GM23338 (cell line): Measurements from ENCODE around the gene CADPS.

ENCODE experiments used
- CREB1 ChIP-seq: fragments of 250-450 bp; sonication (Bioruptor Pico); IDR thresholded peaks from 2 replicates; pipeline ENCODE4 v1.5.0; 2020; ENCODE audit warnings: low read depth, mild to moderate bottlenecking, moderate library complexity
- CTCF ChIP-seq, 2 experiments: fragments of 200-600 bp in 1 of 2; sonication (generic) in 1 of 2; conservative IDR thresholded peaks; 2 replicates each; pipeline versions ENCODE4 v1.5.1 to v1.6.1; 2016 to 2017; ENCODE audit warnings: antibody characterized with exemption in 2 of 2, low read depth in 2 of 2, mild to moderate bottlenecking in 2 of 2, moderate library complexity in 1 of 2
- ETS1 ChIP-seq: IDR thresholded peaks from 2 replicates; pipeline ENCODE4 v1.6.1; 2016; ENCODE audit warnings: antibody characterized with exemption
- EZH2 ChIP-seq: fragments of 200-600 bp; sonication (generic); IDR thresholded peaks from one replicate; pipeline ENCODE4 v1.8.0; 2017; ENCODE audit warnings: antibody characterized with exemption, mild to moderate bottlenecking, low read depth; ENCODE audit not compliant: unreplicated experiment
- EZH2phosphoT487 ChIP-seq: fragments of 200-600 bp; sonication (generic); IDR thresholded peaks from one replicate; pipeline ENCODE4 v1.8.1; 2018; ENCODE audit warnings: antibody characterized with exemption; ENCODE audit not compliant: unreplicated experiment
- JUNB ChIP-seq: IDR thresholded peaks from one replicate; pipeline ENCODE4 v1.6.1; 2016; ENCODE audit warnings: antibody characterized with exemption; ENCODE audit not compliant: unreplicated experiment
- POLR2AphosphoS5 ChIP-seq: IDR thresholded peaks from 2 replicates; pipeline ENCODE4 v1.6.1; 2016; ENCODE audit warnings: antibody characterized with exemption, low read depth
- ZNF331 ChIP-seq: fragments of 250-450 bp; sonication (Bioruptor Pico); IDR thresholded peaks from 2 replicates; pipeline ENCODE4 v1.5.0; 2020; ENCODE audit warnings: low read depth, mild to moderate bottlenecking, moderate library complexity
- TF ChIP-seq, protein P1 (sequence below): IDR thresholded peaks from one replicate; pipeline ENCODE4 v1.6.1; 2018; ENCODE audit warnings: antibody characterized with exemption; ENCODE audit not compliant: unreplicated experiment

DNA sequence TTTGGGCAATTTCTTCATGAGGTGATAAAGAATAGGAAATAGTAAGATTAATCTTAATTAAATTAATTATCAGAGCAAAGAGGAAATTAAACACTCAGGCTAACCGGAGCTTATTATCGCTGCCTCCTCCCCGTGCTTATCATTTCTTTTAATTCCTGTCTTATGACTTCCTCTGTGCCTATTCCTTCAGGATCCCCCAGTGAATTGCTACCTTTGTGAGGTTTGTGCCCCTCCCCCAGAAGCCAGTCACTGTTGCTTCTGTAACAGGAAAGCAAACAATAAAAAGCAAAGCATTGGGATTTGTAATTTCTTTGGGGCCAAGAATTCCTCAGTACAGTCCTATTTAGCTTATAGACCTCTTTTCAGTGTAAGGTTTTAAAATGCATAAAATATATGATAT lies 164.5 kb downstream of the CADPS start:
- TF ChIP-seq EZH2: no peak
- no peak for TF ChIP-seq CTCF (conservative IDR thresholded peaks at IDR 0.05; ENCODE audit: low read depth in 2 of 2)
- no peak for TF ChIP-seq POLR2AphosphoS5
- no peak for TF ChIP-seq JUNB
- no peak for TF ChIP-seq EZH2phosphoT487
- TF ChIP-seq, protein P1, sequence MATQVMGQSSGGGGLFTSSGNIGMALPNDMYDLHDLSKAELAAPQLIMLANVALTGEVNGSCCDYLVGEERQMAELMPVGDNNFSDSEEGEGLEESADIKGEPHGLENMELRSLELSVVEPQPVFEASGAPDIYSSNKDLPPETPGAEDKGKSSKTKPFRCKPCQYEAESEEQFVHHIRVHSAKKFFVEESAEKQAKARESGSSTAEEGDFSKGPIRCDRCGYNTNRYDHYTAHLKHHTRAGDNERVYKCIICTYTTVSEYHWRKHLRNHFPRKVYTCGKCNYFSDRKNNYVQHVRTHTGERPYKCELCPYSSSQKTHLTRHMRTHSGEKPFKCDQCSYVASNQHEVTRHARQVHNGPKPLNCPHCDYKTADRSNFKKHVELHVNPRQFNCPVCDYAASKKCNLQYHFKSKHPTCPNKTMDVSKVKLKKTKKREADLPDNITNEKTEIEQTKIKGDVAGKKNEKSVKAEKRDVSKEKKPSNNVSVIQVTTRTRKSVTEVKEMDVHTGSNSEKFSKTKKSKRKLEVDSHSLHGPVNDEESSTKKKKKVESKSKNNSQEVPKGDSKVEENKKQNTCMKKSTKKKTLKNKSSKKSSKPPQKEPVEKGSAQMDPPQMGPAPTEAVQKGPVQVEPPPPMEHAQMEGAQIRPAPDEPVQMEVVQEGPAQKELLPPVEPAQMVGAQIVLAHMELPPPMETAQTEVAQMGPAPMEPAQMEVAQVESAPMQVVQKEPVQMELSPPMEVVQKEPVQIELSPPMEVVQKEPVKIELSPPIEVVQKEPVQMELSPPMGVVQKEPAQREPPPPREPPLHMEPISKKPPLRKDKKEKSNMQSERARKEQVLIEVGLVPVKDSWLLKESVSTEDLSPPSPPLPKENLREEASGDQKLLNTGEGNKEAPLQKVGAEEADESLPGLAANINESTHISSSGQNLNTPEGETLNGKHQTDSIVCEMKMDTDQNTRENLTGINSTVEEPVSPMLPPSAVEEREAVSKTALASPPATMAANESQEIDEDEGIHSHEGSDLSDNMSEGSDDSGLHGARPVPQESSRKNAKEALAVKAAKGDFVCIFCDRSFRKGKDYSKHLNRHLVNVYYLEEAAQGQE: no peak
- no peak for TF ChIP-seq ZNF331 (CRISPR knock-in tag)
- no peak for TF ChIP-seq CREB1 (CRISPR knock-in tag)
- no peak for TF ChIP-seq ETS1
